ENCODE measurements around the gene NDUFAF8.

NDUFAF8 gene

DNA sequence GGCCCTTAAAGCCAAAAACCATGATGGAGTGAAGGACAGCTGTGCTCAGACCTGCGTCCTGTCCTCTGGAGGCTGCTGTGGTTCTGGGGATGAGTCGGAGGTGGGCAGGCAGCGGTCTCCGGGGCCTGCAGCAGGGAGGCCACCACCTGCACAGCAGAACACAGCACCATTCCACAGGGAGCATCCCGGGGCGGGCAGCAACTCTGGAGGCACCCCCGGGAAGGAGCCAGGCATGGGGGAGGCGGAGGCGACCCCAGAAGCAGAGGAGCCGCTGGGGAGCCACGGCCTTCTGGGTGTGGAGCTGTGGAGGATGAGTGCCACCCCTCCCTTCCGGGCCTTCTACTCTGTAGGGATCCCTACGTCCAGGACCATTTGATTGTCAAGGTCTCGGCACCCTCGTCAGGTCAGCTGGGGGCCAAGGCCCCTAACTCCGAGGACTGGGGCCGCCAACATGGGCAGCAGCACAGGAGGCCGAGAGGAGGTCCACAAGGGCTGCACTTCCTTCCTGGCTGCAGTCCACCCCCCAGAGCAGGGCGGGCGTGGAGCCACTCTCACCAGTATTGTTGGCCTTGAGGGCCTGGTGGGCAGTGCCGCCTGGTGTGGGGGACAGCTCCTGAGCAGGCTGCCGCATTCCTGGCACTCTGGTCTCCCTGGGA is 40.2 kb upstream of the NDUFAF8 start:
- Histone ChIP-seq H3K27me3 (no peaks in the 10 kb centered on the region), H3K36me3 (peaks cover 5 to 82% (median 54%) of the 10 kb centered on the region in 11 experiments; a peak in 18 of 22 replicates), H3K27ac (no peak overlapping the region), H3K9me3 (replicated peaks in 1 of 11) (no peaks in the 10 kb centered on the region), H3K4me1 (peaks cover 13 to 58% (median 37%) of the 10 kb centered on the region in 10 experiments), H3K4me2 (no peak overlapping the region), H4K20me1 (peaks cover 0 to 54% (median 1%) of the 10 kb centered on the region in 11 experiments; a peak in 9 of 22 replicates), H3K4me3 (no peak overlapping the region), H3K9ac (no peak overlapping the region; a peak in 1 of 22 replicates)
- no peak for TF ChIP-seq Cebpa-rat (IDR thresholded peaks at IDR 0.05)

DNA sequence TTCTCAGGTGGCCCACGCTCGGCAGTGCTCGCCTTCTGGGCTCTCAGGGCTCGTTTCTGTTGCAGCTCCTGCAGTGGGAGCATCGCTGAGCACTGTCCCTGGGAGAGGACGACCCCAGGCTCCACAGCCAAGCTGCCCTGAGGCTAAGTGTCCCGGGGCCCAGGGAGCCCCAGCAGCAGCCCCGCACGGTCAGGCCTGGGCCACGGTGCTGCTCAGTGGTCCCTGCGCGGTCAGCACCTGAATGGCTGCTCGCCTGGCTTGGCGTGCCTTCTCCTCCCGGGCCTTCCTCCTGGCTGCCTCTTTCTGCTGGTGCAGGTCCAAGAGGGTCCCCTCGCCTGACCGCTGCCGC is 39.7 kb upstream of the NDUFAF8 start:
- no peaks in the 10 kb centered on the region for H3K27me3 ChIP-seq
- no peak for TF ChIP-seq Cebpa-rat (IDR thresholded peaks at IDR 0.05)
- H3K9ac ChIP-seq = no peak overlapping the region
- H3K4me2 ChIP-seq = no peak overlapping the region
- peaks cover 0 to 54% (median 5%) of the 10 kb centered on the region in 11 experiments; a peak in 10 of 22 replicates for H4K20me1 ChIP-seq
- H3K36me3 ChIP-seq = peaks cover 5 to 81% (median 50%) of the 10 kb centered on the region in 11 experiments; a peak in 18 of 22 replicates
- no peaks in the 10 kb centered on the region for H3K9me3 ChIP-seq (replicated peaks in 1 of 11)
- H3K4me3 ChIP-seq = no peak overlapping the region
- peaks cover 13 to 59% (median 37%) of the 10 kb centered on the region in 10 experiments for H3K4me1 ChIP-seq
- no peak overlapping the region for H3K27ac ChIP-seq

DNA sequence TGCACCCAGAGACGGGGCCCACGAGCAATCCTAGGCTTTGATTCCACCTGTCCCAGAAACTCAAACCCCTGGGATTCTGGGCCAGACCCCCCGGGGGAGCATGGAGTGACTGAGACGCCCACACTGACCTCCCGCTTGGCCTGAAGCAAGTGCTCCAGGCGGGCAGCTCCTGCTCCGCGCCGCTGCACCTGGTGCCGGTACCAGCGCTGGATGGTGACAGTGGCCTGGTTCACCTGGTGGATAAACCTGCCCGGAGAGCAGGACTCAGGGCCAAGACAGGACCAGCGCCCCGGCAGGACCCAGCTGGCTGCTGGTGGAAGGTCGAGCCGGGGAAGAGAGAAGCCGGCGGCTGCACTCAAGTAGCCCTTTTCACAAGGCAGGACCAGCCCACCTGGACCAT is 38.9 kb upstream of the NDUFAF8 start:
- Histone ChIP-seq H3K4me3 (no peak overlapping the region), H3K9ac (peak overlapping the region in 8 of 11 experiments; percentile 20 to 49 (median 28); a peak in 10 of 22 replicates), H3K4me1 (peaks cover 13 to 66% (median 39%) of the 10 kb centered on the region in 10 experiments), H3K27ac (peak overlapping the region in 7 of 11 experiments; percentile 21 to 68 (median 53); a peak in 11 of 22 replicates), H3K27me3 (no peaks in the 10 kb centered on the region), H4K20me1 (peaks cover 0 to 53% (median 4%) of the 10 kb centered on the region in 11 experiments; a peak in 10 of 22 replicates), H3K9me3 (replicated peaks in 1 of 11) (no peaks in the 10 kb centered on the region), H3K36me3 (peaks cover 5 to 74% (median 53%) of the 10 kb centered on the region in 11 experiments; a peak in 18 of 22 replicates), H3K4me2 (peak overlapping the region; percentile 57 to 90 (median 73))
- no peak for TF ChIP-seq Cebpa-rat (IDR thresholded peaks at IDR 0.05)

DNA sequence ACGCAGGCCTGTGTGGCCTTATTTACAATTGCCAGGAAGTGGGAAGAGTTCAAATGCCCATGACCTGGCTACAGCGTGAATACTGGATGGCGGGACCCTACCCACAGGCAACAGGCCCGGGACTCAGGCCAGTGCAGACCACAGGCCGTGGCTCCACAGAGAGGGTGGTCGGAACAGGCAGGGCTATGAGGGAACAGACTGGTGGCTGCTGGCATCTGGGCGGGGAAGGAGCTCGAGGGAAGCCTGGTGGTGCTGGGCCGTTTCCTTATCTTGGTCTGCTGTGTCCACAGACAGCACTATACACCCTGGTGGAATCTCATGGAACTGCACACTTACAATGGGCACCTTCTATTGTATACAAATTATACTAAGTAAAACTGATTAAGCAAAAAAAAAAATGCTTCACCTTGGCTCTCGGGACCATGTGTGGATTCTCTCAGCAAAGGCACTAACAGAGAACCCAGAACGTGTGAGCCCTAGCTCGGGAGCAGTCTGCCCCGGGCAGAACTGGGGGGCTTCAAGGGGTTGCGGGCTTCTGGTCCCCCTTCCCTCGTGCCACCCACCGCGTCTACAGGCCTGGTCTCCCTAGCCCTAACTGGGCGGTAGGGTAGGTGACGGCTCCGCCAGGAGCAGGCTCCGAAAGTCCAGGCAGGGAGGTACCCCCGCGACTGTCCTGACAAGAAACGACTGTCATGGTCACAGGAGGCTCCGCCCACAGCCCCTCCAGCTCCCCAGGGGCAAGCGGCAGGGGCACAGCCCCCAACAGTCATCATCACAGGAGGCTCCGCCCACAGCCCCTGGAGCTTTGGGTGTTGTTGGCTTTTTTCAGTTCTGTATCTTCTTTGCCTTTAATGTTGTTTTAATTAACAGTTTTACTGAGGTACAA is 38.2 kb upstream of the NDUFAF8 start:
- Histone ChIP-seq H3K4me2 (peak overlapping the region; percentile 57 to 90 (median 73)), H3K36me3 (peaks cover 0 to 67% (median 47%) of the 10 kb centered on the region in 11 experiments; a peak in 18 of 22 replicates), H4K20me1 (peaks cover 0 to 47% (median 7%) of the 10 kb centered on the region in 11 experiments; a peak in 10 of 22 replicates), H3K9ac (peak overlapping the region in 8 of 11 experiments; percentile 20 to 49 (median 31); a peak in 9 of 22 replicates), H3K27me3 (no peaks in the 10 kb centered on the region), H3K4me1 (peaks cover 13 to 68% (median 41%) of the 10 kb centered on the region in 10 experiments), H3K9me3 (replicated peaks in 1 of 11) (no peaks in the 10 kb centered on the region), H3K4me3 (no peak overlapping the region), H3K27ac (peak overlapping the region in 8 of 11 experiments; percentile 21 to 68 (median 52); a peak in 12 of 22 replicates)
- TF ChIP-seq Cebpa-rat (IDR thresholded peaks at IDR 0.05) = no peak

DNA sequence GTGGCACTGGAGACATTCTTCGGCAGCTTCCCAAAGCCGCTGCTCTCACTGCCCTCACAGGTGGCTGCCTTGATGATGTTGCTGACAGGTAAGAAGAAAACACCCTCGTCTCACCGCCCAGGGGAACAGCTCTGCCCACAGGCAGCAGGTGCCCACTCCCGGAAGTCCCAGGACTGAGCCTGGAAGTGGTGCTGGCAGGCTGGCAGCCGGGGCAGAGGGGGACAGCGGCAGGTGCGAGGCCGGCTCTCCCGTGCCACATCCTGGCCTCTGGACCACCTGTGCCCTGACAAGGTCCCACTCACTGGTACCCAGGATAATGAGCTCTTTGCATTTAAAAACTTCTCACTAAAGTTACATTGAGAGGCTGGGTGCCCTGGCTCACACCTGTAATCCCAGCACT is 36.8 kb upstream of the NDUFAF8 start:
- Histone ChIP-seq H3K36me3 (peaks cover 0 to 60% (median 36%) of the 10 kb centered on the region in 11 experiments; a peak in 16 of 22 replicates), H3K9me3 (replicated peaks in 1 of 11) (no peaks in the 10 kb centered on the region), H3K9ac (no peak overlapping the region), H3K4me1 (peaks cover 18 to 76% (median 50%) of the 10 kb centered on the region in 10 experiments), H3K27me3 (no peaks in the 10 kb centered on the region), H3K4me3 (no peak overlapping the region), H4K20me1 (peaks cover 0 to 50% (median 19%) of the 10 kb centered on the region in 11 experiments; a peak in 17 of 22 replicates), H3K4me2 (peak overlapping the region in 4 of 11 experiments; percentile 22 to 53 (median 39); a peak in 8 of 22 replicates), H3K27ac (no peak overlapping the region)
- TF ChIP-seq Cebpa-rat (IDR thresholded peaks at IDR 0.05) = no peak

DNA sequence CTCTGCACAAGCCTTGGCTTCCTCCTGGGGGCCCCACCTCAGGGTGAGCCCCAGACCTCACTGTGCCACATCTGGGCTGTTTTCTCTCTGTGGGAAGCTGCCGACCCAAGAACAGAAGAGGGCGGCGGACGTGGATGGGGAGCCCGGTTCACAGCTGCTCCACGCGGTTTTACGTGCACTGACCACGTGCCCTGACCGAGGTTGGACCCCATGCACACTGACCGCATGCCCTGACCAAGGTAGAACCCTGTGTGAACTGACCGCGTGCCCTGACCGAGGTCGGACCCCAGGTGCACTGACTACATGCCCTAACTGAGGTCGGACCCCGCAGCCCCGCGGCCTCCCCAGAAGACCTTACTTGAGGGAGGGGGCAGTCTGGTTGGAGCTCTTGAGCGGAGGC is 36.0 kb upstream of the NDUFAF8 start:
- no peak overlapping the region for H3K9ac ChIP-seq
- no peaks in the 10 kb centered on the region for H3K9me3 ChIP-seq (replicated peaks in 1 of 11)
- H3K4me2 ChIP-seq = no peak overlapping the region; a peak in 1 of 22 replicates
- H3K27ac ChIP-seq = no peak overlapping the region
- H3K4me1 ChIP-seq = peaks cover 23 to 76% (median 51%) of the 10 kb centered on the region in 10 experiments
- peaks cover 0 to 54% (median 31%) of the 10 kb centered on the region in 11 experiments; a peak in 17 of 22 replicates for H3K36me3 ChIP-seq
- H3K27me3 ChIP-seq = no peaks in the 10 kb centered on the region
- no peak overlapping the region for H3K4me3 ChIP-seq
- peaks cover 0 to 58% (median 27%) of the 10 kb centered on the region in 11 experiments; a peak in 17 of 22 replicates for H4K20me1 ChIP-seq
- TF ChIP-seq Cebpa-rat (IDR thresholded peaks at IDR 0.05) = no peak

DNA sequence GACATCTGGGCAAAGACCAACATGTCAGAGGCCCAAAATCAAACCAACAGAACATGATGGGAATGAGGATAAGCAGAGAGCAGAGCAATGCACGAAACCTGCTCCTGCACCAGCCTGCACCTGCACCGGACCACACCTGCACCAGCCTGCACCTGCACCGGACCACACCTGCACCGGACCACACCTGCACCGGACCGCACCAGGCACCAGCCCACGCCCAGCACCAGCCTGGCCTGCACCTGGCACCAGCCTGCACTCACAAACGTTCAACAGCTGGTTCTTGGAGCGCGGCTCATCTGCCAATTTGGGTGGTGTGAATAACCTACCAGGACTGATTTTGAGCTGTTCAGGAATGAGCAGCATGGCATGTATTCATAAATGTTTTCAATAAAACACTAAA is 34.5 kb upstream of the NDUFAF8 start:
- H3K27ac ChIP-seq = no peak overlapping the region
- no peak overlapping the region for H3K9ac ChIP-seq
- TF ChIP-seq Cebpa-rat (IDR thresholded peaks at IDR 0.05) = no peak
- H3K36me3 ChIP-seq = peaks cover 0 to 51% (median 25%) of the 10 kb centered on the region in 11 experiments; a peak in 20 of 22 replicates
- H3K4me1 ChIP-seq = peaks cover 23 to 76% (median 48%) of the 10 kb centered on the region in 10 experiments
- H3K4me2 ChIP-seq = peak overlapping the region in 5 of 11 experiments; percentile 3 to 23 (median 11); a peak in 4 of 22 replicates
- H3K4me3 ChIP-seq = no peak overlapping the region
- H3K27me3 ChIP-seq = no peaks in the 10 kb centered on the region
- H3K9me3 ChIP-seq (replicated peaks in 1 of 11) = no peaks in the 10 kb centered on the region
- peaks cover 0 to 66% (median 29%) of the 10 kb centered on the region in 11 experiments; a peak in 17 of 22 replicates for H4K20me1 ChIP-seq

DNA sequence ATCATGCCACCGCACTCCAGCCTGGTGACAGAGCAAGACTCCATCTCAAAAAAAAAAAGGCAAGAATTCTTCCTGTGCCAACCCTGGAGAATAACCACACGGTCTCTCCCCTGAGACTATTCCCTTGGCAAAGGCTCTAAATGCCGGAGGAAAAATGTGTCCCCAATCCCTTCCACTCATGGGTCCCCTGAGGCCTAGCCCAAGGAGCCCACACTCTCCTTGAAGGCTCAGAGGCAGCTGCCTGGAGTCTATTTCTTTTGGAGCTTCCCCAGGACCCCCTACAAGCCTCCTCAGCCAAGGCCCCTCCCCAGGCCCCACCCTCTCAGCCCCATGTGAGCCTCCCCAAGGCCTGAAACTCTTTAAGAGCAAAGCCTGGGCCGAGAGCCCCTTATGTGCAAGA is 33.0 kb upstream of the NDUFAF8 start:
- TF ChIP-seq Cebpa-rat (IDR thresholded peaks at IDR 0.05) = no peak
- no peaks in the 10 kb centered on the region for H3K9me3 ChIP-seq (replicated peaks in 1 of 11)
- peaks cover 0 to 68% (median 35%) of the 10 kb centered on the region in 11 experiments; a peak in 17 of 22 replicates for H4K20me1 ChIP-seq
- H3K4me2 ChIP-seq = peak overlapping the region in 8 of 11 experiments; percentile 56 to 71 (median 62); a peak in 15 of 22 replicates
- peaks cover 0 to 45% (median 17%) of the 10 kb centered on the region in 11 experiments; a peak in 16 of 22 replicates for H3K36me3 ChIP-seq
- H3K4me1 ChIP-seq = peaks cover 23 to 75% (median 48%) of the 10 kb centered on the region in 10 experiments
- no peak overlapping the region for H3K4me3 ChIP-seq
- H3K27me3 ChIP-seq = no peaks in the 10 kb centered on the region
- no peak overlapping the region for H3K9ac ChIP-seq
- H3K27ac ChIP-seq = no peak overlapping the region

Data from BLaER1 treated with 17β-estradiol and CSF1 and Interleukin-3, amounts not matched to agents 10 nM and 100 nM (cell line).